Measurements from ENCODE around the gene ABCD4.
"Not testable (repeated sequence)": the region's sequence is repeated elsewhere in the genome, so short reads cannot be mapped to it uniquely, and the experiment has no call there.

Gene ABCD4

GRCh38 chr14:74329950-74330552 lies 27.3 kb upstream of the ABCD4 start:
- H3K27me3 ChIP-seq (ENCODE audit: insufficient read depth, low read length): peaks cover 20% of the 10 kb centered on the region
- H3K36me3 ChIP-seq (ENCODE audit: insufficient read depth, low read length); H3K4me3 ChIP-seq (ENCODE audit: low read depth, low read length); H2AFZ ChIP-seq (ENCODE audit: low read length, unreplicated experiment); H3K4me1 ChIP-seq (ENCODE audit: control insufficient read depth, insufficient read depth, low read length, unreplicated experiment); H3K27ac ChIP-seq (ENCODE audit: low read depth, low read length); H3K79me2 ChIP-seq (ENCODE audit: control insufficient read depth, insufficient read depth, low read length, unreplicated experiment): not testable (repeated sequence)

DNA sequence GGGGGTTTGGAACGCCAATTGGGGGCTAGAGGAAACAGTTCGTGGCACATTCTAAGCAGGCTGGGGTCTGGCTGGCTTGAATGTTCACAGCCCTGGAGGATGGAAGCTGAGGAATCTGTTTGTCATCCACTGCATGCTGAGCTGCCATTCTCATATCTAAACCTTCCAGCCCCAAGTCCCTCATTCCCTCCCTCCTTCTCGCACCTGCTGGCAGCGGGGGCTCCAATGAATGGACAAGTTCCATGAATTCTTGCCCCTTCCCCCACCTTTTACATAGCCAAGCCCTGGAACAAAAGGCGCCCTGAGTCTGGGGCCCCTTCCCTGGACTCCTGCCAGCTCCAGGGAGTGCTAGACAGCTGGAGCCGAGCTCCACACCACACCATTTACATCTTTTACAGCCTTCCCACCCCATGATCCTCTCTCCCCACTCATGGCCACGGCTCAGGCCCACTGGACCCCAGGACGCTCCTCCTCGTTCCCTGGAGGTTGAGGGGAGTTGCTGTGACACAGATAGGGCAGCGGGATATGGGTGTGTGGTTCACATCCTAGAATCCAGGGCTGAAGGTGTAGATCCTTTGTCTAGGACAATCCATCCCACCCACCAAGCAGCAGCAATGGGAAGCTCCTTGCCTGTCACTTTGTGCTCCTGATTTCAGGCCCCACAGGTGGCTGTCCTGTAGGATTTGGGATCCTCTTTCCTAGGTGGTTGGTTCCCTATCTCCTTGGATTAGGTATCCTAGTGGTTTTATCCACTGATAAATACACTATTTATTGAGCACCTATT lies 23.8 kb upstream of the ABCD4 start:
- no peak overlapping the region for H2AFZ ChIP-seq (ENCODE audit: low read length, unreplicated experiment)
- H3K27ac ChIP-seq (ENCODE audit: low read depth, low read length): no peak overlapping the region
- no peaks in the 10 kb centered on the region for H3K36me3 ChIP-seq (ENCODE audit: insufficient read depth, low read length)
- H3K4me1 ChIP-seq (ENCODE audit: control insufficient read depth, insufficient read depth, low read length, unreplicated experiment): no peaks in the 10 kb centered on the region
- no peaks in the 10 kb centered on the region for H3K79me2 ChIP-seq (ENCODE audit: control insufficient read depth, insufficient read depth, low read length, unreplicated experiment)
- peaks cover 16% of the 10 kb centered on the region for H3K27me3 ChIP-seq (ENCODE audit: insufficient read depth, low read length)
- no peak overlapping the region for H3K4me3 ChIP-seq (ENCODE audit: low read depth, low read length)

GRCh38 chr14:74325446-74325845 lies 22.7 kb upstream of the ABCD4 start:
- Histone ChIP-seq H3K79me2 (ENCODE audit: control insufficient read depth, insufficient read depth, low read length, unreplicated experiment) (no peaks in the 10 kb centered on the region), H3K36me3 (ENCODE audit: insufficient read depth, low read length) (no peaks in the 10 kb centered on the region), H3K27ac (ENCODE audit: low read depth, low read length) (no peak overlapping the region), H3K27me3 (ENCODE audit: insufficient read depth, low read length) (peaks cover 16% of the 10 kb centered on the region), H3K4me1 (ENCODE audit: control insufficient read depth, insufficient read depth, low read length, unreplicated experiment) (no peaks in the 10 kb centered on the region), H3K4me3 (ENCODE audit: low read depth, low read length) (no peak overlapping the region), H2AFZ (ENCODE audit: low read length, unreplicated experiment) (no peak overlapping the region)

GRCh38 chr14:74324931-74325361 lies 22.2 kb upstream of the ABCD4 start:
- Histone ChIP-seq H3K79me2 (ENCODE audit: control insufficient read depth, insufficient read depth, low read length, unreplicated experiment) (no peaks in the 10 kb centered on the region), H3K4me3 (ENCODE audit: low read depth, low read length) (no peak overlapping the region), H2AFZ (ENCODE audit: low read length, unreplicated experiment) (no peak overlapping the region), H3K27me3 (ENCODE audit: insufficient read depth, low read length) (peaks cover 16% of the 10 kb centered on the region), H3K36me3 (ENCODE audit: insufficient read depth, low read length) (no peaks in the 10 kb centered on the region), H3K27ac (ENCODE audit: low read depth, low read length) (no peak overlapping the region), H3K4me1 (ENCODE audit: control insufficient read depth, insufficient read depth, low read length, unreplicated experiment) (no peaks in the 10 kb centered on the region)

GRCh38 chr14:74314576-74314975 lies 11.8 kb upstream of the ABCD4 start:
- H3K27ac ChIP-seq (ENCODE audit: low read depth, low read length): no peak overlapping the region
- no peak overlapping the region for H2AFZ ChIP-seq (ENCODE audit: low read length, unreplicated experiment)
- H3K4me1 ChIP-seq (ENCODE audit: control insufficient read depth, insufficient read depth, low read length, unreplicated experiment): no peaks in the 10 kb centered on the region
- H3K4me3 ChIP-seq (ENCODE audit: low read depth, low read length): no peak overlapping the region
- H3K79me2 ChIP-seq (ENCODE audit: control insufficient read depth, insufficient read depth, low read length, unreplicated experiment): no peaks in the 10 kb centered on the region
- H3K27me3 ChIP-seq (ENCODE audit: insufficient read depth, low read length): no peaks in the 10 kb centered on the region
- H3K36me3 ChIP-seq (ENCODE audit: insufficient read depth, low read length): no peaks in the 10 kb centered on the region

GRCh38 chr14:74313601-74314000 lies 10.9 kb upstream of the ABCD4 start:
- Histone ChIP-seq H3K4me3 (ENCODE audit: low read depth, low read length) (no peak overlapping the region), H3K36me3 (ENCODE audit: insufficient read depth, low read length) (no peaks in the 10 kb centered on the region), H3K4me1 (ENCODE audit: control insufficient read depth, insufficient read depth, low read length, unreplicated experiment) (no peaks in the 10 kb centered on the region), H3K27me3 (ENCODE audit: insufficient read depth, low read length) (no peaks in the 10 kb centered on the region), H2AFZ (ENCODE audit: low read length, unreplicated experiment) (no peak overlapping the region), H3K79me2 (ENCODE audit: control insufficient read depth, insufficient read depth, low read length, unreplicated experiment) (no peaks in the 10 kb centered on the region), H3K27ac (ENCODE audit: low read depth, low read length) (no peak overlapping the region)

- no peak overlapping the region for H2AFZ ChIP-seq (ENCODE audit: low read length, unreplicated experiment)
- H3K27me3 ChIP-seq (ENCODE audit: insufficient read depth, low read length): no peaks in the 10 kb centered on the region
- no peak overlapping the region for H3K27ac ChIP-seq (ENCODE audit: low read depth, low read length)
- H3K4me3 ChIP-seq (ENCODE audit: low read depth, low read length): no peak overlapping the region
- no peaks in the 10 kb centered on the region for H3K79me2 ChIP-seq (ENCODE audit: control insufficient read depth, insufficient read depth, low read length, unreplicated experiment)
- no peaks in the 10 kb centered on the region for H3K36me3 ChIP-seq (ENCODE audit: insufficient read depth, low read length)
- no peaks in the 10 kb centered on the region for H3K4me1 ChIP-seq (ENCODE audit: control insufficient read depth, insufficient read depth, low read length, unreplicated experiment)
These were observed 9.4 kb upstream of the ABCD4 start for GRCh38 chr14:74312161-74312560.

DNA sequence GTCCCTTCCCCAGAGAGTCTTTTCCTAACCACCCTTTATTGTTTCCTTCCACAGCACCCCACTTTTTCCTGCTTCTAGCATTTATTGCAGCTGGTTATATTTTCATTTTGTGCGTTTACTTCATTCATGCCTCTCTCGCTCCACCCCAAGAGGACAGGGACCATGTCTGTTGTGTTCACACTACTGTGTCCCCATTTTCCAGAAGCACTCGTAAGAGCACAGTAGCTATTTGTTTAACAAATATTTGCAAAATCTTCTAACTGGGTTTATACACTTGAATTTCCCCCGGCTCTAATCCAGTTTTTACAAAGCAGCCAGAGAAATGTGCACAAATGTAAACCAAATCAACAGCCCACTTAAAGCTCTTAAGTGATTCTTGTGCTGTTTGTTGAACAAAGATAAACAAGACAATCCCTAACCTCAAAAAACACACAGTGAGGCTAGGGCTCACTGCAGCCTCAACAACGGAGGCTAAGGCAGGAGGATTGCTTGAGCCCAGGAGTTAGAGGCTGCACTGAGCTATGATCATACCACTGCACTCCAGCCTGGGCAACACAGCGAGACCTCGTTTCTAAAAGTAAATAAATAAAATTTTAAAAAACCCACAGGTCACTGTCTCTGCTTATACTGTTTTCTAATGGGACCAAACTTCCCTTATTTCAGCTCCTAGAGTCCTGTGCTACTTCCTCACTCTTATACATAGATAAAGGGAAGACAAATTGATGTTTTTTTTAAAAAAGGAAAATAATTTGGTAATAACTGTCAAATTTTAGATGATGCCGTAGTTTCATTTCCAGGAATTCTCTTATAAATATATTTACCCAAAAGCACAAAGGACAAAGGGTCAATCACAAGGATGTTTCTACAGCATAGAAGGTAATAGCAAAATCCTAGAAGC lies 6.6 kb upstream of the ABCD4 start:
- H3K4me1 ChIP-seq (ENCODE audit: control insufficient read depth, insufficient read depth, low read length, unreplicated experiment): no peaks in the 10 kb centered on the region
- H3K27ac ChIP-seq (ENCODE audit: low read depth, low read length): no peak overlapping the region
- no peak overlapping the region for H3K4me3 ChIP-seq (ENCODE audit: low read depth, low read length)
- H3K36me3 ChIP-seq (ENCODE audit: insufficient read depth, low read length): no peaks in the 10 kb centered on the region
- H3K27me3 ChIP-seq (ENCODE audit: insufficient read depth, low read length): no peaks in the 10 kb centered on the region
- no peak overlapping the region for H2AFZ ChIP-seq (ENCODE audit: low read length, unreplicated experiment)
- no peaks in the 10 kb centered on the region for H3K79me2 ChIP-seq (ENCODE audit: control insufficient read depth, insufficient read depth, low read length, unreplicated experiment)

GRCh38 chr14:74308695-74309094 lies 6.0 kb upstream of the ABCD4 start:
- no peaks in the 10 kb centered on the region for H3K36me3 ChIP-seq (ENCODE audit: insufficient read depth, low read length)
- H3K27ac ChIP-seq (ENCODE audit: low read depth, low read length): no peak overlapping the region
- no peaks in the 10 kb centered on the region for H3K79me2 ChIP-seq (ENCODE audit: control insufficient read depth, insufficient read depth, low read length, unreplicated experiment)
- H3K4me3 ChIP-seq (ENCODE audit: low read depth, low read length): no peak overlapping the region
- H3K4me1 ChIP-seq (ENCODE audit: control insufficient read depth, insufficient read depth, low read length, unreplicated experiment): no peaks in the 10 kb centered on the region
- H3K27me3 ChIP-seq (ENCODE audit: insufficient read depth, low read length): no peaks in the 10 kb centered on the region
- H2AFZ ChIP-seq (ENCODE audit: low read length, unreplicated experiment): no peak overlapping the region

DNA sequence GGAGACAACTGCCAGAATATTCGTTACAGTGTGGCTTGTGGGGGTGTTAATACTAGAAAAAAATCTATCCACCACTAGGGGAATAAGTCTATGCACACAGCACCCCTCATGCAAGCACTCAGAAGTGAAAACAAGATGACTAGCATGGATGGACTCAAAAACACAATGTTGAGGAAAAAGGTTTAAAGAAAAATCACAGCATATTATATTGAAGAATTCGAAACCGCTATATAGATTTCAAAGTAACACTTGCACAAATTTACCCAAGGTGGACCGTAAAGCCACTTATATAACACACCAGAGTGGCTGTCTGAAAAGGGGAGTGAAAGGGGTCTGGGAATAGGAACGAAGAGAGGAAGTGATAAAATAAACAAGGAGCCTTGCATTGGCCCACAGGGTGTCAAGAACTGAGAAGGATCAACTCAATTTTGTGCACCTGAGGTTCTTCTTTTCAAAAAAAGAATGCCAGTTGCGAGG lies 544 bp downstream of the ABCD4 start:
- H2AFZ ChIP-seq (ENCODE audit: low read length, unreplicated experiment): peak overlapping the region; percentile 96
- peaks cover 10% of the 10 kb centered on the region; the same call in 1 of the 2 replicates for H3K36me3 ChIP-seq (ENCODE audit: insufficient read depth, low read length)
- no peaks in the 10 kb centered on the region for H3K27me3 ChIP-seq (ENCODE audit: insufficient read depth, low read length)
- H3K27ac ChIP-seq (ENCODE audit: low read depth, low read length): peak overlapping the region; percentile 48
- peaks cover 4% of the 10 kb centered on the region for H3K4me1 ChIP-seq (ENCODE audit: control insufficient read depth, insufficient read depth, low read length, unreplicated experiment)
- H3K79me2 ChIP-seq (ENCODE audit: control insufficient read depth, insufficient read depth, low read length, unreplicated experiment): peaks cover 30% of the 10 kb centered on the region
- peak overlapping the region; percentile 97 for H3K4me3 ChIP-seq (ENCODE audit: low read depth, low read length)
